ENCODE data around the gene FBXO3.

FBXO3 gene

DNA sequence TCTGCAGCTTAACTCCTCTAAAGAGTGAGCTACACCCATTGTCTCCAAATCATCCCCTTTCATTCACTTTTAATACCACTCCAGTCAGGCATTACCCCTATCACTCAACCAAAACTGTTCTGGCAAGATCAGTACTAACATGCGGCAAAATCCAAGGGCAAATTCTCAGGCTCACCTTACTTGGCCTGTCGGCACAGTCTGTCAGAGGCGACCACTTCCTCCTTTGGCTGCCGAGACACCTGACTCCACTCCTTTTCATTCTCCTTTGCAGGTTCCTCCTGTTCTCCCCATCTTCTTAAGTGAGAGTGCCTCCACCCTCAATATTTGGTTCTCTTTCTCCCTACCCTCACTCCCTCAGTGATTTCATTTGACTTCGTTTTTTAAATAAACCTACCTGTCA lies 77.9 kb downstream of the FBXO3 start:
- TF ChIP-seq, protein P1, sequence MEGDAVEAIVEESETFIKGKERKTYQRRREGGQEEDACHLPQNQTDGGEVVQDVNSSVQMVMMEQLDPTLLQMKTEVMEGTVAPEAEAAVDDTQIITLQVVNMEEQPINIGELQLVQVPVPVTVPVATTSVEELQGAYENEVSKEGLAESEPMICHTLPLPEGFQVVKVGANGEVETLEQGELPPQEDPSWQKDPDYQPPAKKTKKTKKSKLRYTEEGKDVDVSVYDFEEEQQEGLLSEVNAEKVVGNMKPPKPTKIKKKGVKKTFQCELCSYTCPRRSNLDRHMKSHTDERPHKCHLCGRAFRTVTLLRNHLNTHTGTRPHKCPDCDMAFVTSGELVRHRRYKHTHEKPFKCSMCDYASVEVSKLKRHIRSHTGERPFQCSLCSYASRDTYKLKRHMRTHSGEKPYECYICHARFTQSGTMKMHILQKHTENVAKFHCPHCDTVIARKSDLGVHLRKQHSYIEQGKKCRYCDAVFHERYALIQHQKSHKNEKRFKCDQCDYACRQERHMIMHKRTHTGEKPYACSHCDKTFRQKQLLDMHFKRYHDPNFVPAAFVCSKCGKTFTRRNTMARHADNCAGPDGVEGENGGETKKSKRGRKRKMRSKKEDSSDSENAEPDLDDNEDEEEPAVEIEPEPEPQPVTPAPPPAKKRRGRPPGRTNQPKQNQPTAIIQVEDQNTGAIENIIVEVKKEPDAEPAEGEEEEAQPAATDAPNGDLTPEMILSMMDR (conservative IDR thresholded peaks at IDR 0.05; ENCODE audit: low read depth, low read length): no peak
- no peak overlapping the region for H3K4me3 ChIP-seq (ENCODE audit: low read depth, low read length)
- DNase-seq (ENCODE audit: low read depth): no peak

DNA sequence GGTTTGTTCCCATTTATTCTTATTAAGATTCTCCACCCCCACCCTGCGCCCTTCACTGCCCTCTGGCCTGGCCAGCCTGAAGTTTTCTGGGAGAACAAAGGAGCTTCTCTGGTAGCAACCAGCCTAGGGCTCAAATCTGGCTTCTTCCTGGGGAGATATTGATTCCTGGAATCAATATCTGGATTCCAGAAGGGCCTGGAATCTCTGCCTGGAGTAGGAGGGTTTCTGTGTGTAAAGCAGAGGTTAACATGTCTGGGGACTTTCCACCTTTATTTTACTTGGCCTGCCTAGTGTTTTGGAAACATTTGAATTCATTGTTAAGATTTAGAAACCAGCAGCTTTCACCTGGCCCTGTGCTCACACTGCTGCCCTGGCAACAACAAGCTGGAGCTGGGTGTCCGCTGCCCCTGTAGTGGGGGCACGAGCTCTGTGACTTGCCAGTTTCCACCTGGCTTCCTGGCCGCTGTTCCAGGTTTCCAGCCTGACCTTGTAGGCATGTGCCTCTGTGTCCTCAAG lies 79.2 kb downstream of the FBXO3 start:
- TF ChIP-seq, protein P1 (conservative IDR thresholded peaks at IDR 0.05; ENCODE audit: low read depth, low read length): no peak
- H3K4me3 ChIP-seq (ENCODE audit: low read depth, low read length): no peak overlapping the region
- no peak for DNase-seq (ENCODE audit: low read depth)

DNA sequence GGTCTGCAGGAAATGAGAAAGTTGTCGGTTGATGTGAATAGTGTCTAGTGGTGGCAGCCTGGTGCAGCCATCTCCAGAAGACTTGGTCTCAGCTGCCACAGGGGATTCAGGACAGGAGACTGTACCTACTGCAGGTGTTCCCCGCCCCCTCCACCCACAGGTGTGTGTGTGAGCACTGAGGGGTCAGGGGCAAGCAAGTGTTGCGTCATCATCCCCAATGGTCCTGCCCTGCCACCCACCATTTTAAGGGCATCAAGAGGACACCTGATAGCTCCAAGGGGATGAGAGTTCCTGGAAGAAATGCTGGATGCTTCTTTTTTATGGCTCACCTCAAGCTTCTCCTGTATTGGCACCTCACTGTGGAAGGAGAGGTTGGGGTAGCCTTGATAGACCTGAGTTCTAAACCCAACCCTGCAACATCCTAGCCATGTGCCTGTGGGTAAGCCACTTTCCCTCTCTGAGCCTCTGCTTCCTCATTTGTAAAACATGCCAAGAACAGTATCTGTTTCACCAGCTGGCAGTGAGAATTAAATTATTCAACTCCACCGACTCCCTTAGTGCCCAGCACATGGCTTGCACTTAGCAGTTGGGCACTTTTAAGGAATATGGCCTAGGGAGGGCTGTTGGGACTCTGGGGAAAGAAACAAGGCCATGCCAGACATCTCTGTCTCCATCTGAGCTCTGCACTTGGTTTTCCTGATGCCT lies 79.8 kb downstream of the FBXO3 start:
- no peak overlapping the region for H3K4me3 ChIP-seq (ENCODE audit: low read depth, low read length)
- TF ChIP-seq, protein P1 (conservative IDR thresholded peaks at IDR 0.05; ENCODE audit: low read depth, low read length): no peak
- no peak for DNase-seq (ENCODE audit: low read depth)

DNA sequence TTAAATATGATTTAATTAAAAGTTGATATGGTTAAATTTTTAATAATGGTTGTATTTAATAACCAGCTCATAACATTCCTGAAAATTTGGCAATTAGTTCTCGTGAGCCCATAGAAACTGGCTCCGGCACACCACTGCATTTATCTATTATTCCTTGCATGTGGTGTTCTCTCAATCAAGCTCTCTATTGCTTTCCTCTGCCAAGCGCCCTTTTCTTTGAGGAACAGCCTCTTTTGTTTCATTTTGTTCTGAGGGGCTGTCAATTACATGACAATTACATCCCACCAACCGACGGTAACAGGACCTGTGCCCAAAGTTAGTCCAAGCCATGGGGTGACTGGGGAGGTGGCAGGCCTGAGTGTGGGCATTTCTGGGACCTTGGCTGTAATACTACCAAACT lies 81.8 kb downstream of the FBXO3 start:
- no peak overlapping the region for H3K4me3 ChIP-seq (ENCODE audit: low read depth, low read length)
- TF ChIP-seq, protein P1 (conservative IDR thresholded peaks at IDR 0.05; ENCODE audit: low read depth, low read length): no peak
- no peak for DNase-seq (ENCODE audit: low read depth)

DNA sequence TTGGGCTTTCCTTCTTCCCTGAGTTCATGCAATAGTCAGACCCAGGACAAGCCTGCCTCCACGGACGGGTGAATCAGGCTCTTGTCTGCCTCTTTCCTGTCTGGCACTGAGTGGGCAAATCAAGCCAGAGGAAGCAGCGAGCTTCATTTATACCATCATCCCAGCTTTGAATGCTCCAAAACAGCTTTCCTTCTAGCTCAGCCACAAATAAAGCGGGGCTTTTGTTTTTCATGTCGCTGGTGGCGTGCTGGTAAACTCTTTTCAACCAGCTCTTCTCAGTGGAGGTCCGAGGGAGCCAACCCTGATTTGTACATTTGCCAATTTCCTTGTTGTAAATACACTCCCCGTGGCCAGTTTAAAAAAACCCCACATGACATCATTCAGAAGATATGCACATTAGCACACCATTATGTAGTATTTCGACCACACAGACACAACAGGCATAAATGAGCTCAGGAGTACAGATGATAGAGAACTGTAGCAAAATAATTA lies 82.3 kb downstream of the FBXO3 start:
- TF ChIP-seq, protein P1 (conservative IDR thresholded peaks at IDR 0.05; ENCODE audit: low read depth, low read length): no peak
- peak overlapping the region; percentile 25 for H3K4me3 ChIP-seq (ENCODE audit: low read depth, low read length)

DNA sequence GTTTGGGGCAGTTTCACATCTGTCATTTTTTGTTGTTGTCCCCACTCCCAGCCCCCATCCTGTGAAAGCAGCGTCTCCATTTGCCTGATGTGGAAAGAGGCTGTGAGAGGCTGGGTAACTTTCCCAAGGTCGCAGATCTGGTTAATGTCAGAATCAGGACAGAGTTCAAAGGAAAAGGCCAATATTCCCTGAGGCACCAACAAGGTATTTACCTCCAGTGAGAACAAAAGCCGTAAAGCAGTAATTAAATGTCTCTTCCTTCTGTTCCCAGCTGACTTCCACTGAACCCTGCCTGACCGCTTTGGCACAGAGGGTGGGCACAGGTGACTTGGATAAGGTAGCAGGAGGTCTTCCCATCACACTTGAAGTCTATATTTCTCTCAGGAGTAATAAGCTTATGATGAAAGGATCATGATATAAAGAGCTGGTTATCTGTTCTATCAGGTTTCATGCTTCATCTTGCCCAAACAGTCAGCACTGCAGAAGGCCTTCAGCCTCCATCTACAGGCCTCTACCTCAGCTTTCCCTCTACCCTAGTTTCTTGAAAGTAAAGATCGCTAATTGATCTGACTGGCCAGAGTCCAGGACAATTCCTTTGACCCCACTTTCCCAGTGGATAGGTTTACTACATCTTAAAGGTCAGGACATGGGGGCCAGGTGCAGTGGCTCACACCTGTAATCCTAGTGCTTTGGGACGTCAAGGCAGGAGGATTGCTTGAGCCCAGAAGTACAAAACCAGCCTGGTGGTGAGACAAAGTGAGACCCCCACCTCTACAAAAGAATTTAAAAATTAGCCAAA lies 83.1 kb downstream of the FBXO3 start:
- TF ChIP-seq, protein P1 (conservative IDR thresholded peaks at IDR 0.05; ENCODE audit: low read depth, low read length): no peak
- DNase-seq (ENCODE audit: low read depth): no peak
- no peak overlapping the region for H3K4me3 ChIP-seq (ENCODE audit: low read depth, low read length)

More for the DNA sequence above, 82.3 kb downstream of the FBXO3 start:
- DNase-seq (ENCODE audit: low read depth): peak; percentile 99
